Measurements from ENCODE around the gene EIF4EBP2. TPM values are rescaled to one million over a fixed set of nuclear protein-coding genes. Genes with fewer than 3 reads are reported as not detected.
A peak's percentile ranks its signal among the peaks of the same experiment; 100 is the strongest.

Gene EIF4EBP2
- total RNA-seq, 1 experiment from 2014 or later: 166 TPM

DNA sequence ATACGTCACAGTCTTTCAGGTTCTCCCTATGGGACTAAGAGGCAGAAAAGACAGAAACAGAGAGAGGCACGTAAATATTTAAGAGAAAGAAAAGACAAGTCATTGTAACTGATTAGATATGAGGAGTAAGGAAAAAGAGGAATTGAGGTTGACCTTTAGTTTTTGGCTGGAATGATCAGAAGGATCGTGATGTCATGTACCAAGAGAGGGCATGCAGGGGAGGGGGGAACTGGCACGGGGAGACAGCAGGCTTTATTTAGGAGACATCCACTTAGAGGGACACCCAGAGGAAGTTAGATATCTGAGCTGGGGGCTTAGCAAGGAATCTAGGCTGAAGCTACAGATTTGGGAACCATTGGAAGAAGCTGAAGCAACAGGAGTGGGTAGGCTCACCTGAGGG lies 12.3 kb upstream of the EIF4EBP2 start:
- Histone ChIP-seq H3K4me1 (peaks cover 4% of the 10 kb centered on the region; the same call in 1 of the 2 replicates), H3K36me3 (ENCODE audit: control insufficient read depth, insufficient read depth, low read length) (no peaks in the 10 kb centered on the region), H3K9me3 (no peaks in the 10 kb centered on the region), H3K27me3 (replicated peaks; ENCODE audit: control insufficient read depth, insufficient read depth, low read length) (no peaks in the 10 kb centered on the region), H3K4me3 (ENCODE audit: low read depth, low read length) (no peak overlapping the region)
- Mint-ChIP-seq H3K27me3 (ENCODE audit: insufficient read depth, unreplicated experiment) (no peaks in the 10 kb centered on the region), H3K27ac (ENCODE audit: unreplicated experiment) (no peak overlapping the region), H3K4me1 (ENCODE audit: low read depth, unreplicated experiment) (peaks cover 24% of the 10 kb centered on the region), H3K9me3 (ENCODE audit: unreplicated experiment) (no peaks in the 10 kb centered on the region), H3K4me3 (ENCODE audit: unreplicated experiment) (no peak overlapping the region), H3K36me3 (ENCODE audit: insufficient read depth, unreplicated experiment) (peaks cover 6% of the 10 kb centered on the region)
- intact Hi-C loops (cut with micrococcal nuclease; ENCODE audit: unreplicated experiment): no loop called here
- no TSS peak for BruUV-seq (replicated peaks)
- ChIA-PET POLR2A (interaction anchor here (0.9 kb wide), 1 partner anchor 12 kb away, joined by 3 read pairs; the partner anchor contains the start of gene EIF4EBP2), CTCF (interaction anchor here (0.6 to 1.2 kb wide), 5 partner anchors 10 to 33 kb away, joined by 3 to 6 read pairs (median 4); partner anchors contain the start of gene EIF4EBP2)
- DNase-seq: no peak
- TF ChIP-seq, protein P1, sequence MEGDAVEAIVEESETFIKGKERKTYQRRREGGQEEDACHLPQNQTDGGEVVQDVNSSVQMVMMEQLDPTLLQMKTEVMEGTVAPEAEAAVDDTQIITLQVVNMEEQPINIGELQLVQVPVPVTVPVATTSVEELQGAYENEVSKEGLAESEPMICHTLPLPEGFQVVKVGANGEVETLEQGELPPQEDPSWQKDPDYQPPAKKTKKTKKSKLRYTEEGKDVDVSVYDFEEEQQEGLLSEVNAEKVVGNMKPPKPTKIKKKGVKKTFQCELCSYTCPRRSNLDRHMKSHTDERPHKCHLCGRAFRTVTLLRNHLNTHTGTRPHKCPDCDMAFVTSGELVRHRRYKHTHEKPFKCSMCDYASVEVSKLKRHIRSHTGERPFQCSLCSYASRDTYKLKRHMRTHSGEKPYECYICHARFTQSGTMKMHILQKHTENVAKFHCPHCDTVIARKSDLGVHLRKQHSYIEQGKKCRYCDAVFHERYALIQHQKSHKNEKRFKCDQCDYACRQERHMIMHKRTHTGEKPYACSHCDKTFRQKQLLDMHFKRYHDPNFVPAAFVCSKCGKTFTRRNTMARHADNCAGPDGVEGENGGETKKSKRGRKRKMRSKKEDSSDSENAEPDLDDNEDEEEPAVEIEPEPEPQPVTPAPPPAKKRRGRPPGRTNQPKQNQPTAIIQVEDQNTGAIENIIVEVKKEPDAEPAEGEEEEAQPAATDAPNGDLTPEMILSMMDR (IDR thresholded peaks at IDR 0.05; ENCODE audit: insufficient read depth in 1 of 2, low read depth in 1 of 2, low read length in 1 of 2, severe bottlenecking in 1 of 2, unreplicated experiment in 1 of 2): no peak

DNA sequence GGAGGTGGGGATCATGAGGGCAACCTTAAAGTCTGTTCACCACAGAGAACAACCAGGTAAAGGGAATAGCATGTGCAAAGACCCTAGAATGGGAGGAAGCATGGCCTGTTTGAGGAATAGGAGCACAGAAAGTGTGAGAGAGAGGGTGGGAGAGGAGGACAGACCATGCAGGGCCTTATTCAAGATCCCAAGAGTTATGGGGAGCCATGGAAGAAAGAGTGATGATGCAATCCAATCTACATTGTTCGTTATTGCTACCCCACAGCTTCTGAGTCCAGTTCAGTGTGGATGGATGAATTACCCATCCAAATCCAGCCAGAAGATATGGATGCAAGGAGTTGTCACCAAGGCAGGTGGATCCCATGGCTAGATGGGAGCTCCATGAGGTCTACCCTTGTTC lies 7.8 kb upstream of the EIF4EBP2 start:
- TF ChIP-seq, protein P1 (IDR thresholded peaks at IDR 0.05; ENCODE audit: insufficient read depth in 1 of 2, low read depth in 1 of 2, low read length in 1 of 2, severe bottlenecking in 1 of 2, unreplicated experiment in 1 of 2): no peak
- BruUV-seq (replicated peaks): no TSS peak
- Histone ChIP-seq H3K4me3 (ENCODE audit: low read depth, low read length) (no peak overlapping the region), H3K9me3 (no peaks in the 10 kb centered on the region), H3K27me3 (replicated peaks; ENCODE audit: control insufficient read depth, insufficient read depth, low read length) (no peaks in the 10 kb centered on the region), H3K36me3 (ENCODE audit: control insufficient read depth, insufficient read depth, low read length) (no peaks in the 10 kb centered on the region), H3K4me1 (no peaks in the 10 kb centered on the region)
- no peaks in the 10 kb centered on the region for H3K36me3 Mint-ChIP-seq (ENCODE audit: insufficient read depth, unreplicated experiment)
- intact Hi-C loops (cut with micrococcal nuclease; ENCODE audit: unreplicated experiment): no loop called here
- no peaks in the 10 kb centered on the region for H3K27me3 Mint-ChIP-seq (ENCODE audit: insufficient read depth, unreplicated experiment)
- H3K4me1 Mint-ChIP-seq (ENCODE audit: low read depth, unreplicated experiment): peaks cover 10% of the 10 kb centered on the region
- no peak for DNase-seq
- ChIA-PET POLR2A (no interaction called here), CTCF (interaction anchor here (2.9 kb wide), 1 partner anchor 9 kb away, joined by 15 read pairs; no protein-coding TSS in a partner anchor)
- no peak overlapping the region for H3K27ac Mint-ChIP-seq (ENCODE audit: unreplicated experiment)
- no peaks in the 10 kb centered on the region for H3K9me3 Mint-ChIP-seq (ENCODE audit: unreplicated experiment)
- H3K4me3 Mint-ChIP-seq (ENCODE audit: unreplicated experiment): no peak overlapping the region

DNA sequence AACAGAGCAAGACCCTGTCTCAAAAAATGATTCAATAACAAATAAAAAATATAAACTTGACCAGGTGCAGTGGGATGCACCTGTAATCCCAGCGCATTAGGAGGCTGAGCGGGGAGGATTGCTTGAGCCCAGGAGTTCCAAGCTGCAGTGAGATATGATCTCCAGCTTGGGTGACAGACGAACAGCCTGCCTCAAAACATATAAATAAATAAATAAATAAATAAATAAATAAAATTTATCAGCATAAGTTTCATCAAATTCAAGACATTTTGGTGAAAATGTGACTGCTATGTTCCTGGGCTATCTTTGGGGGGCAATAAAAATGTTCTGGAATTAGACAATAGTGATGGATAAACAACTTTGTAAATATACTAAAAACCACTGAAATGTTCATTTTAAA lies 4.8 kb upstream of the EIF4EBP2 start:
- ChIA-PET CTCF (interaction anchor here (0.7 kb wide), 1 partner anchor 280 kb away, joined by 6 read pairs; no protein-coding TSS in a partner anchor), POLR2A (no interaction called here)
- peaks cover 10% of the 10 kb centered on the region for H3K36me3 Mint-ChIP-seq (ENCODE audit: insufficient read depth, unreplicated experiment)
- H3K4me3 Mint-ChIP-seq (ENCODE audit: unreplicated experiment): no peak overlapping the region
- Histone ChIP-seq H3K4me1 (no peaks in the 10 kb centered on the region), H3K36me3 (ENCODE audit: control insufficient read depth, insufficient read depth, low read length) (no peaks in the 10 kb centered on the region), H3K27me3 (replicated peaks; ENCODE audit: control insufficient read depth, insufficient read depth, low read length) (no peaks in the 10 kb centered on the region), H3K4me3 (ENCODE audit: low read depth, low read length) (no peak overlapping the region), H3K9me3 (no peaks in the 10 kb centered on the region)
- peaks cover 16% of the 10 kb centered on the region for H3K4me1 Mint-ChIP-seq (ENCODE audit: low read depth, unreplicated experiment)
- H3K27me3 Mint-ChIP-seq (ENCODE audit: insufficient read depth, unreplicated experiment): no peaks in the 10 kb centered on the region
- no peaks in the 10 kb centered on the region for H3K9me3 Mint-ChIP-seq (ENCODE audit: unreplicated experiment)
- DNase-seq: peak in 1 of 2 experiments; percentile 31
- TF ChIP-seq, protein P1 (IDR thresholded peaks at IDR 0.05; ENCODE audit: insufficient read depth in 1 of 2, low read depth in 1 of 2, low read length in 1 of 2, severe bottlenecking in 1 of 2, unreplicated experiment in 1 of 2): no peak
- no peak overlapping the region for H3K27ac Mint-ChIP-seq (ENCODE audit: unreplicated experiment)
- no TSS peak for BruUV-seq (replicated peaks)
- intact Hi-C loops (cut with micrococcal nuclease; ENCODE audit: unreplicated experiment): no loop called here
